ENCODE results near the gene CALCOCO2. TPM values are rescaled to one million over a fixed set of nuclear protein-coding genes. Genes with fewer than 3 reads are reported as not detected.

Gene CALCOCO2
- total and polyA plus RNA-seq, 2 of the 13 experiments (the other 11 are each of a cell fraction or from before 2014, with no cell fraction given), result 72.9 to 111 TPM

- 0 out of 2 replicates have a peak, but pooled peaks have one; percentile 15 for TF ChIP-seq MAFF (IDR thresholded peaks at IDR 0.05; ENCODE audit: low read depth, low read length)
- TF ChIP-seq ZNF616 (CRISPR knock-in tag; IDR thresholded peaks at IDR 0.05; ENCODE audit: low read depth), result 0 out of 2 replicates have a peak, but pooled peaks have one; percentile 16
- no peak for TF ChIP-seq ZNF354B (CRISPR knock-in tag; IDR thresholded peaks at IDR 0.05)
- TF ChIP-seq, protein P1, sequence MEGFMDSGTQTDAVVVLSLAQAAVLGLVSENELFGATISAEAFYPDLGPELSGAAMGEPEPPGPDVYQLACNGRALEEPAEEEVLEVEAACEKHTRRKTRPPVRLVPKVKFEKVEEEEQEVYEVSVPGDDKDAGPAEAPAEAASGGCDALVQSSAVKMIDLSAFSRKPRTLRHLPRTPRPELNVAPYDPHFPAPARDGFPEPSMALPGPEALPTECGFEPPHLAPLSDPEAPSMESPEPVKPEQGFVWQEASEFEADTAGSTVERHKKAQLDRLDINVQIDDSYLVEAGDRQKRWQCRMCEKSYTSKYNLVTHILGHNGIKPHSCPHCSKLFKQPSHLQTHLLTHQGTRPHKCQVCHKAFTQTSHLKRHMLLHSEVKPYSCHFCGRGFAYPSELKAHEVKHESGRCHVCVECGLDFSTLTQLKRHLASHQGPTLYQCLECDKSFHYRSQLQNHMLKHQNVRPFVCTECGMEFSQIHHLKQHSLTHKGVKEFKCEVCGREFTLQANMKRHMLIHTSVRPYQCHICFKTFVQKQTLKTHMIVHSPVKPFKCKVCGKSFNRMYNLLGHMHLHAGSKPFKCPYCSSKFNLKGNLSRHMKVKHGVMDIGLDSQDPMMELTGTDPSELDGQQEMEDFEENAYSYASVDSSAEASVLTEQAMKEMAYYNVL (CRISPR knock-in tag; IDR thresholded peaks at IDR 0.05; ENCODE audit: borderline replicate concordance), result peak; percentile 59; the same call in 1 of the 2 replicates
- TF ChIP-seq ESRRA (CRISPR knock-in tag; IDR thresholded peaks at IDR 0.05; ENCODE audit: low read depth), result no peak
- TF ChIP-seq ZNF530 (CRISPR knock-in tag; IDR thresholded peaks at IDR 0.05; ENCODE audit: low read depth), result no peak
- TF ChIP-seq, protein P2, sequence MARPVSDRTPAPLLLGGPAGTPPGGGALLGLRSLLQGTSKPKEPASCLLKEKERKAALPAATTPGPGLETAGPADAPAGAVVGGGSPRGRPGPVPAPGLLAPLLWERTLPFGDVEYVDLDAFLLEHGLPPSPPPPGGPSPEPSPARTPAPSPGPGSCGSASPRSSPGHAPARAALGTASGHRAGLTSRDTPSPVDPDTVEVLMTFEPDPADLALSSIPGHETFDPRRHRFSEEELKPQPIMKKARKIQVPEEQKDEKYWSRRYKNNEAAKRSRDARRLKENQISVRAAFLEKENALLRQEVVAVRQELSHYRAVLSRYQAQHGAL (CRISPR knock-in tag; IDR thresholded peaks at IDR 0.05; ENCODE audit: not compliant biosample characterization), result no peak
- TF ChIP-seq, protein P3, sequence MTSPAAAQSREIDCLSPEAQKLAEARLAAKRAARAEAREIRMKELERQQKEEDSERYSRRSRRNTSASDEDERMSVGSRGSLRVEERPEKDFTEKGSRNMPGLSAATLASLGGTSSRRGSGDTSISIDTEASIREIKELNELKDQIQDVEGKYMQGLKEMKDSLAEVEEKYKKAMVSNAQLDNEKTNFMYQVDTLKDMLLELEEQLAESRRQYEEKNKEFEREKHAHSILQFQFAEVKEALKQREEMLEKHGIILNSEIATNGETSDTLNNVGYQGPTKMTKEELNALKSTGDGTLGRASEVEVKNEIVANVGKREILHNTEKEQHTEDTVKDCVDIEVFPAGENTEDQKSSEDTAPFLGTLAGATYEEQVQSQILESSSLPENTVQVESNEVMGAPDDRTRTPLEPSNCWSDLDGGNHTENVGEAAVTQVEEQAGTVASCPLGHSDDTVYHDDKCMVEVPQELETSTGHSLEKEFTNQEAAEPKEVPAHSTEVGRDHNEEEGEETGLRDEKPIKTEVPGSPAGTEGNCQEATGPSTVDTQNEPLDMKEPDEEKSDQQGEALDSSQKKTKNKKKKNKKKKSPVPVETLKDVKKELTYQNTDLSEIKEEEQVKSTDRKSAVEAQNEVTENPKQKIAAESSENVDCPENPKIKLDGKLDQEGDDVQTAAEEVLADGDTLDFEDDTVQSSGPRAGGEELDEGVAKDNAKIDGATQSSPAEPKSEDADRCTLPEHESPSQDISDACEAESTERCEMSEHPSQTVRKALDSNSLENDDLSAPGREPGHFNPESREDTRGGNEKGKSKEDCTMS (CRISPR knock-in tag; conservative IDR thresholded peaks at IDR 0.05), result no peak
- TF ChIP-seq ZNF547 (CRISPR knock-in tag; IDR thresholded peaks at IDR 0.05), result no peak
- no peak for TF ChIP-seq NCOA5 (CRISPR knock-in tag; IDR thresholded peaks at IDR 0.05)
- TF ChIP-seq NR2F2 (IDR thresholded peaks at IDR 0.05; ENCODE audit: borderline replicate concordance, low read depth), result peak; percentile 57; the same call in 1 of the 2 replicates
- no peak for TF ChIP-seq MAFG (CRISPR knock-in tag; IDR thresholded peaks at IDR 0.05)
- 0 out of 2 replicates have a peak, but pooled peaks have one; percentile 26 for TF ChIP-seq ZBTB20 (CRISPR knock-in tag; IDR thresholded peaks at IDR 0.05; ENCODE audit: borderline replicate concordance, low read depth)
- TF ChIP-seq FOXO1 (CRISPR knock-in tag; IDR thresholded peaks at IDR 0.05), result peak; percentile 73
- peak; percentile 67 for TF ChIP-seq POLR2AphosphoS5 (IDR thresholded peaks at IDR 0.05; ENCODE audit: low read depth, low read length)
- no peak for TF ChIP-seq ZNF580 (CRISPR knock-in tag; IDR thresholded peaks at IDR 0.05; ENCODE audit: borderline replicate concordance, low read depth)
- TF ChIP-seq, protein P4, sequence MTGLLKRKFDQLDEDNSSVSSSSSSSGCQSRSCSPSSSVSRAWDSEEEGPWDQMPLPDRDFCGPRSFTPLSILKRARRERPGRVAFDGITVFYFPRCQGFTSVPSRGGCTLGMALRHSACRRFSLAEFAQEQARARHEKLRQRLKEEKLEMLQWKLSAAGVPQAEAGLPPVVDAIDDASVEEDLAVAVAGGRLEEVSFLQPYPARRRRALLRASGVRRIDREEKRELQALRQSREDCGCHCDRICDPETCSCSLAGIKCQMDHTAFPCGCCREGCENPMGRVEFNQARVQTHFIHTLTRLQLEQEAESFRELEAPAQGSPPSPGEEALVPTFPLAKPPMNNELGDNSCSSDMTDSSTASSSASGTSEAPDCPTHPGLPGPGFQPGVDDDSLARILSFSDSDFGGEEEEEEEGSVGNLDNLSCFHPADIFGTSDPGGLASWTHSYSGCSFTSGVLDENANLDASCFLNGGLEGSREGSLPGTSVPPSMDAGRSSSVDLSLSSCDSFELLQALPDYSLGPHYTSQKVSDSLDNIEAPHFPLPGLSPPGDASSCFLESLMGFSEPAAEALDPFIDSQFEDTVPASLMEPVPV (CRISPR knock-in tag; IDR thresholded peaks at IDR 0.05), result 0 out of 2 replicates have a peak, but pooled peaks have one; percentile 63
- no peak for TF ChIP-seq FOXO4 (CRISPR knock-in tag; conservative IDR thresholded peaks at IDR 0.05)
- peak; percentile 67 for TF ChIP-seq YY1 (IDR thresholded peaks at IDR 0.05; ENCODE audit: insufficient read depth, insufficient replicate concordance, low read depth, low read length)
- no peak for TF ChIP-seq MIER2 (CRISPR knock-in tag; IDR thresholded peaks at IDR 0.05)
These were observed 35.2 kb upstream of the CALCOCO2 start (continued) for GRCh38 chr17:48795444-48796162.
